Astrocyte (in vitro differentiated cells and primary cell): Measurements from ENCODE around the gene HTR3D. TPM values are rescaled to one million over a fixed set of nuclear protein-coding genes. Genes with fewer than 3 reads are reported as not detected.
"Not testable (repeated sequence)": the region's sequence is repeated elsewhere in the genome, so short reads cannot be mapped to it uniquely, and the experiment has no call there.

ENCODE experiments used
- DNase-seq: peaks from one replicate; pipeline ENCODE4 v3.0.0-alpha.2; 2010; ENCODE audit warnings: low read depth
- FAIRE-seq: peaks from 2 replicates; lab custom pipeline; 2011; peaks lifted over from hg19 to GRCh38; lab: Jason Lieb, UNC
- H2AFZ ChIP-seq: 2 replicates; pipeline ENCODE4 v1.6.0; 2012; ENCODE audit warnings: low read depth, low read length, inconsistent platforms
- H3K27ac ChIP-seq: 2 replicates; pipeline ENCODE4 v1.5.1; 2011; ENCODE audit warnings: low read depth, low read length, inconsistent platforms
- H3K27me3 ChIP-seq: 2 replicates; pipeline ENCODE4 v1.6.0; 2011; ENCODE audit warnings: low read length, inconsistent platforms; ENCODE audit not compliant: insufficient read depth
- H3K36me3 ChIP-seq: 2 replicates; pipeline ENCODE4 v1.5.1; 2011; ENCODE audit warnings: low read length, inconsistent platforms; ENCODE audit not compliant: insufficient read depth
- H3K4me1 ChIP-seq: 2 replicates; pipeline ENCODE4 v1.5.1; 2011; ENCODE audit warnings: low read length, inconsistent platforms; ENCODE audit not compliant: insufficient read depth
- H3K4me2 ChIP-seq: 2 replicates; pipeline ENCODE4 v1.6.0; 2012; ENCODE audit warnings: low read length, inconsistent platforms
- H3K4me3 ChIP-seq: 2 replicates; pipeline ENCODE4 v1.5.1; 2011; ENCODE audit warnings: low read depth, mild to moderate bottlenecking, low read length, inconsistent platforms; ENCODE audit not compliant: insufficient read depth
- H3K79me2 ChIP-seq: 2 replicates; pipeline ENCODE4 v1.6.0; 2012; ENCODE audit warnings: mild to moderate bottlenecking, low read length, inconsistent platforms; ENCODE audit not compliant: insufficient read depth
- H3K9ac ChIP-seq: 2 replicates; pipeline ENCODE4 v1.6.0; 2012; ENCODE audit warnings: mild to moderate bottlenecking, low read length, inconsistent platforms
- H3K9me3 ChIP-seq: 2 replicates; pipeline ENCODE4 v1.5.1; 2012; ENCODE audit warnings: low read depth, mild to moderate bottlenecking, low read length, inconsistent platforms; ENCODE audit not compliant: insufficient read depth
- H4K20me1 ChIP-seq: 2 replicates; pipeline ENCODE4 v1.6.0; 2012; ENCODE audit warnings: low read length, inconsistent platforms; ENCODE audit not compliant: insufficient read depth
- H3K27ac Mint-ChIP-seq: one replicate; pipeline ENCODE4 v1.8.0; 2021; ENCODE audit warnings: mild to moderate bottlenecking, mixed read lengths; ENCODE audit not compliant: unreplicated experiment
- H3K27me3 Mint-ChIP-seq: one replicate; pipeline ENCODE4 v1.8.0; 2021; ENCODE audit warnings: low read depth, mixed read lengths; ENCODE audit not compliant: unreplicated experiment
- H3K36me3 Mint-ChIP-seq: one replicate; pipeline ENCODE4 v1.8.0; 2021; ENCODE audit warnings: low read depth, mixed read lengths; ENCODE audit not compliant: unreplicated experiment
- H3K4me1 Mint-ChIP-seq: one replicate; pipeline ENCODE4 v1.8.0; 2021; ENCODE audit warnings: low read depth, mixed read lengths; ENCODE audit not compliant: unreplicated experiment
- H3K4me3 Mint-ChIP-seq: one replicate; pipeline ENCODE4 v1.8.0; 2021; ENCODE audit warnings: mild to moderate bottlenecking, moderate library complexity, mixed read lengths; ENCODE audit not compliant: unreplicated experiment
- H3K9me3 Mint-ChIP-seq: one replicate; pipeline ENCODE4 v1.8.0; 2021; ENCODE audit warnings: mild to moderate bottlenecking, mixed read lengths; ENCODE audit not compliant: unreplicated experiment
- EZH2 ChIP-seq: IDR thresholded peaks from 2 replicates; pipeline ENCODE4 v1.6.1; 2012; ENCODE audit warnings: mild to moderate bottlenecking, low read length, inconsistent platforms; ENCODE audit not compliant: insufficient read depth
- total RNA-seq: library from RNA; stranded (reverse); gene quantifications from 2 replicates; pipeline ENCODE4 v1.2.1, GENCODE V29; 2021
- TF ChIP-seq, protein P1 (sequence below): IDR thresholded peaks from 2 replicates; pipeline ENCODE4 v1.5.1; 2011; ENCODE audit warnings: low read depth, mild to moderate bottlenecking, inconsistent platforms, low read length, moderate library complexity; ENCODE audit not compliant: insufficient read depth

Gene HTR3D
- total RNA-seq, 1 donor from 2014 or later: not detected

DNA sequence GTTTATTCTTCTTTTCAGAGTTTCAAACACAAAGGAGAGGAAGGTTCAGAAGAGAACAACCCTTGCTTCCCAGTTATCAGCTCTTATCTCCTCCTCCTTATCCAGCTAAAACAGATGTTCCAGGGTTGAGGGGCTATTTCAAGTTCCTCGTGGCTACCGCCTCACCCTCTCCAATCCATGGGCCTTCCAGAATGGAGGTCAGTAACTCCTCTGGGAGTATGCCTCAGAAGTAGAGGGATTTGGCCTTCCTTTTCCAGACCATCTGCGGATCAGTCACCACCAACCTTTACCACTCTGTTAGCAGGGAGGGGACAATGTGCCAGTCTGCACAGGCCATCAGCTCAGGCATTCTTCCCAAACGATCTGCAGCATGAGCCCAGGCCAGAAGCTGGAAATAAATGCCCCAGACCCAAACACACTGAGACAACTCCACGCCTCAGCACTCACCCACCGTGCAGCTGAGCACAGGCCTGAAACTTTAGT, 36.1 kb downstream of the HTR3D start:
- no peaks in the 10 kb centered on the region for H3K4me1 ChIP-seq

DNA sequence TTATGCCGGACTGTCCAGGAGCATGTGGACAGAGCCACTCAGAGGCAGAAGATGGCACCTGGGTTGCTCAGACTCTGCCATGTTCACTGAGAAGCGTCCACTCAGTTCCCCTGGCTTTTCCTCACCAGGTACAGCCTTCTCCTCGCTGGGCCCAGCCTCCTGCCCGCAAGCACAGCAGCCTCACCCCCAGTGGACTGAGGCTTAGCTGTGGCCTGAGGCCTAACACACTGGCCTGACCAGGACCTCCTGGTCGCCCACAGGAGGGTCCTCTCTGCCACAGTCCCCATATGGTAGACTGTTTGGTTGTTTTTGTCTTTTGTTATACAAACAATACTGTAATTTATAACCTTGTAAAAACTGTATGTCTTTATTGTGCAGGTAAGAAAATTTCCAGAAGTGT, 36.8 kb downstream of the HTR3D start:
- no peaks in the 10 kb centered on the region for H3K9me3 ChIP-seq
- Mint-ChIP-seq H3K36me3 (no peaks in the 10 kb centered on the region), H3K27me3 (peaks cover 6% of the 10 kb centered on the region), H3K27ac (no peak overlapping the region), H3K4me1 (no peaks in the 10 kb centered on the region), H3K4me3 (no peak overlapping the region), H3K9me3 (no peaks in the 10 kb centered on the region)
- FAIRE-seq (no peak), DNase-seq (no peak)
- no peak overlapping the region for H3K27ac ChIP-seq
- no peaks in the 10 kb centered on the region for H3K36me3 ChIP-seq
- no peaks in the 10 kb centered on the region for H3K4me1 ChIP-seq
- no peaks in the 10 kb centered on the region for H3K79me2 ChIP-seq
- no peaks in the 10 kb centered on the region for H3K27me3 ChIP-seq
- H3K4me2 ChIP-seq: no peak overlapping the region
- H2AFZ ChIP-seq: no peak overlapping the region
- no peak for TF ChIP-seq EZH2
- TF ChIP-seq, protein P1, sequence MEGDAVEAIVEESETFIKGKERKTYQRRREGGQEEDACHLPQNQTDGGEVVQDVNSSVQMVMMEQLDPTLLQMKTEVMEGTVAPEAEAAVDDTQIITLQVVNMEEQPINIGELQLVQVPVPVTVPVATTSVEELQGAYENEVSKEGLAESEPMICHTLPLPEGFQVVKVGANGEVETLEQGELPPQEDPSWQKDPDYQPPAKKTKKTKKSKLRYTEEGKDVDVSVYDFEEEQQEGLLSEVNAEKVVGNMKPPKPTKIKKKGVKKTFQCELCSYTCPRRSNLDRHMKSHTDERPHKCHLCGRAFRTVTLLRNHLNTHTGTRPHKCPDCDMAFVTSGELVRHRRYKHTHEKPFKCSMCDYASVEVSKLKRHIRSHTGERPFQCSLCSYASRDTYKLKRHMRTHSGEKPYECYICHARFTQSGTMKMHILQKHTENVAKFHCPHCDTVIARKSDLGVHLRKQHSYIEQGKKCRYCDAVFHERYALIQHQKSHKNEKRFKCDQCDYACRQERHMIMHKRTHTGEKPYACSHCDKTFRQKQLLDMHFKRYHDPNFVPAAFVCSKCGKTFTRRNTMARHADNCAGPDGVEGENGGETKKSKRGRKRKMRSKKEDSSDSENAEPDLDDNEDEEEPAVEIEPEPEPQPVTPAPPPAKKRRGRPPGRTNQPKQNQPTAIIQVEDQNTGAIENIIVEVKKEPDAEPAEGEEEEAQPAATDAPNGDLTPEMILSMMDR: no peak
- H3K9ac ChIP-seq: no peak overlapping the region
- H4K20me1 ChIP-seq: no peaks in the 10 kb centered on the region
- H3K4me3 ChIP-seq: no peak overlapping the region

More for the DNA sequence above, 36.1 kb downstream of the HTR3D start:
- H3K4me1 Mint-ChIP-seq: no peaks in the 10 kb centered on the region
- DNase-seq (no peak), FAIRE-seq (no peak)
- Histone ChIP-seq H3K36me3 (no peaks in the 10 kb centered on the region), H3K4me3 (no peak overlapping the region), H3K27me3 (no peaks in the 10 kb centered on the region), H3K79me2 (no peaks in the 10 kb centered on the region), H4K20me1 (no peaks in the 10 kb centered on the region), H3K9me3 (no peaks in the 10 kb centered on the region), H3K27ac (no peak overlapping the region), H2AFZ (no peak overlapping the region), H3K4me2 (no peak overlapping the region), H3K9ac (no peak overlapping the region)
- no peaks in the 10 kb centered on the region for H3K36me3 Mint-ChIP-seq
- peak overlapping the region; percentile 34 for H3K4me3 Mint-ChIP-seq
- peaks cover 11% of the 10 kb centered on the region for H3K27me3 Mint-ChIP-seq
- TF ChIP-seq EZH2: no peak
- TF ChIP-seq, protein P1: no peak
- H3K27ac Mint-ChIP-seq: no peak overlapping the region
- no peaks in the 10 kb centered on the region for H3K9me3 Mint-ChIP-seq

GRCh38 chr3:184071142-184071541, 39.6 kb downstream of the HTR3D start:
- not testable (repeated sequence) for H3K27ac Mint-ChIP-seq, H3K79me2 ChIP-seq, H3K27me3 Mint-ChIP-seq, H3K9me3 ChIP-seq, FAIRE-seq, H3K4me3 Mint-ChIP-seq, H3K36me3 Mint-ChIP-seq, H3K4me1 Mint-ChIP-seq, H3K4me1 ChIP-seq, H3K27ac ChIP-seq, DNase-seq, H3K27me3 ChIP-seq, H3K9me3 Mint-ChIP-seq, H3K36me3 ChIP-seq, H3K4me2 ChIP-seq, H3K9ac ChIP-seq, H4K20me1 ChIP-seq, H2AFZ ChIP-seq, H3K4me3 ChIP-seq
